Loucy (cell line): ENCODE results near the gene TM4SF1.

Source experiments
- H2AFZ ChIP-seq: fragments of 200-600 bp; sonication (generic); 2 replicates; pipeline ENCODE4 v1.6.0; 2016; ENCODE audit warnings: antibody characterized with exemption, mild to moderate bottlenecking, low read length, moderate library complexity
- H3F3A ChIP-seq: fragments of 200-600 bp; 2 replicates; pipeline ENCODE4 v1.6.0; 2016; ENCODE audit warnings: antibody characterized with exemption, low read depth, mild to moderate bottlenecking
- H3K27me3 ChIP-seq: fragments of 200-600 bp; sonication (generic); 2 replicates; pipeline ENCODE4 v1.6.1; 2014; ENCODE audit warnings: low read length, mild to moderate bottlenecking; ENCODE audit not compliant: insufficient read depth, poor library complexity, severe bottlenecking
- H3K36me3 ChIP-seq: fragments of 200-600 bp; sonication (generic); 2 replicates; pipeline ENCODE4 v1.6.1; 2016; ENCODE audit warnings: low read length; ENCODE audit not compliant: insufficient read depth
- H3K4me1 ChIP-seq: fragments of 200-600 bp; sonication (generic); 2 replicates; pipeline ENCODE4 v1.5.1; 2014; ENCODE audit warnings: low read length, mild to moderate bottlenecking; ENCODE audit not compliant: insufficient read depth, poor library complexity, severe bottlenecking
- H3K4me2 ChIP-seq: fragments of 200-600 bp; sonication (generic); 2 replicates; pipeline ENCODE4 v1.6.0; 2014; ENCODE audit warnings: antibody characterized with exemption, low read length, low read depth, mild to moderate bottlenecking; ENCODE audit not compliant: poor library complexity, severe bottlenecking
- H3K4me3 ChIP-seq: fragments of 200-600 bp; sonication (generic); 2 replicates; pipeline ENCODE4 v1.5.1; 2014; ENCODE audit warnings: low read length, mild to moderate bottlenecking, mixed read lengths; ENCODE audit not compliant: poor library complexity, severe bottlenecking
- H3K79me2 ChIP-seq: fragments of 200-600 bp; sonication (generic); 2 replicates; pipeline ENCODE4 v1.6.1; 2014; ENCODE audit warnings: low read length; ENCODE audit not compliant: insufficient read depth
- H3K9ac ChIP-seq: fragments of 200-600 bp; sonication (generic); 2 replicates; pipeline ENCODE4 v1.6.0; 2014; ENCODE audit warnings: mild to moderate bottlenecking, low read depth, low read length, moderate library complexity; ENCODE audit not compliant: poor library complexity, severe bottlenecking
- H3K9me2 ChIP-seq: fragments of 200-600 bp; sonication (generic); replicated peaks from 2 replicates; pipeline ENCODE4 v1.6.1; 2016; ENCODE audit warnings: low read depth, low read length, mixed read lengths
- H3K9me3 ChIP-seq: fragments of 200-600 bp; sonication (generic); 2 replicates; pipeline ENCODE4 v1.6.1; 2014; ENCODE audit warnings: mild to moderate bottlenecking, antibody characterized with exemption, low read length, low read depth; ENCODE audit not compliant: insufficient read depth
- H4K20me1 ChIP-seq: fragments of 200-600 bp; sonication (generic); 2 replicates; pipeline ENCODE4 v1.6.0; 2014; ENCODE audit warnings: antibody characterized with exemption, low read length, mild to moderate bottlenecking; ENCODE audit not compliant: insufficient read depth, poor library complexity, severe bottlenecking
- CTCF ChIP-seq: fragments of 200-600 bp; sonication (generic); conservative IDR thresholded peaks from 2 replicates; pipeline ENCODE4 v1.5.1; 2014; ENCODE audit warnings: mild to moderate bottlenecking, antibody characterized with exemption, low read length
- EZH2phosphoT487 ChIP-seq: fragments of 200-600 bp; IDR thresholded peaks from 2 replicates; pipeline ENCODE4 v1.6.1; 2018; ENCODE audit warnings: antibody characterized with exemption, mild to moderate bottlenecking, moderate library complexity, borderline replicate concordance

TM4SF1 gene

DNA sequence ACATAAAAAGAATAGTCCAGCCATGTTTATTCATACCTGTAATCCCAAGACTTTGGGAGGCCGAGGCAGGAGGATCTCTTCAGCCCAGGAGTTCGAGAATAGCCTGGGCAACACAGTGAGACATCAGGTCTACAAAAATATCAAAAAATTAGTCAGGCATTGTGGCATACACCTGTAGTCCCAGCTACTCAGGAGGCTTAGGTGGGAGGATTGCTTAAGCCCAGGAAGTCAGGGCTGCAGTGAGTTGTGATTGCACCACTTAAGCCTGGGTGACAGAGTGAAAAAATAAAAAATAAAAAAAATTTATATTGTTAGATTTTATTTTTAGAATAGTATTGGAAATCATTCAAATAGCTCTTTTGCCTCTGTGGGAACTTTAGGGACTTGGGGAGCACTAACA lies 12.8 kb upstream of the TM4SF1 start:
- H3K4me3 ChIP-seq, result no peak overlapping the region
- no peaks in the 10 kb centered on the region for H3F3A ChIP-seq
- H3K4me2 ChIP-seq, result no peak overlapping the region

GRCh38 chr3:149388531-149389417 lies 11.3 kb upstream of the TM4SF1 start:
- TF ChIP-seq EZH2phosphoT487, result no peak
- TF ChIP-seq CTCF, result no peak
- Histone ChIP-seq H4K20me1 (no peaks in the 10 kb centered on the region), H3K27me3 (no peaks in the 10 kb centered on the region), H3K4me1 (peaks cover 4% of the 10 kb centered on the region), H3K9me2 (no peaks in the 10 kb centered on the region), H3K4me3 (no peak overlapping the region), H3K9me3 (no peaks in the 10 kb centered on the region), H3F3A (no peaks in the 10 kb centered on the region), H3K4me2 (no peak overlapping the region), H3K79me2 (no peaks in the 10 kb centered on the region), H3K36me3 (no peaks in the 10 kb centered on the region), H3K9ac (no peak overlapping the region), H2AFZ (no peak overlapping the region)

More for the DNA sequence above, 12.8 kb upstream of the TM4SF1 start:
- H4K20me1 ChIP-seq, result no peaks in the 10 kb centered on the region
- H3K27me3 ChIP-seq, result no peaks in the 10 kb centered on the region
- H3K4me1 ChIP-seq, result peaks cover 5% of the 10 kb centered on the region
- H3K36me3 ChIP-seq, result no peaks in the 10 kb centered on the region
- H3K9me2 ChIP-seq, result no peaks in the 10 kb centered on the region
- H3K9me3 ChIP-seq, result no peaks in the 10 kb centered on the region
- no peak overlapping the region for H3K9ac ChIP-seq
- H2AFZ ChIP-seq, result no peak overlapping the region
- TF ChIP-seq CTCF (no peak), EZH2phosphoT487 (no peak)
- H3K79me2 ChIP-seq, result no peaks in the 10 kb centered on the region

GRCh38 chr3:149388001-149388440 lies 10.6 kb upstream of the TM4SF1 start:
- Histone ChIP-seq H3K4me1 (no peaks in the 10 kb centered on the region), H4K20me1 (no peaks in the 10 kb centered on the region), H3K9me3 (no peaks in the 10 kb centered on the region), H3K9ac (no peak overlapping the region), H3K27me3 (no peaks in the 10 kb centered on the region), H3K36me3 (no peaks in the 10 kb centered on the region), H3K79me2 (no peaks in the 10 kb centered on the region), H3F3A (no peaks in the 10 kb centered on the region), H3K4me3 (no peak overlapping the region), H2AFZ (no peak overlapping the region), H3K9me2 (no peaks in the 10 kb centered on the region), H3K4me2 (no peak overlapping the region)
- TF ChIP-seq EZH2phosphoT487 (no peak), CTCF (no peak)
